ENCODE data around the gene NOSIP.

The NOSIP gene

DNA sequence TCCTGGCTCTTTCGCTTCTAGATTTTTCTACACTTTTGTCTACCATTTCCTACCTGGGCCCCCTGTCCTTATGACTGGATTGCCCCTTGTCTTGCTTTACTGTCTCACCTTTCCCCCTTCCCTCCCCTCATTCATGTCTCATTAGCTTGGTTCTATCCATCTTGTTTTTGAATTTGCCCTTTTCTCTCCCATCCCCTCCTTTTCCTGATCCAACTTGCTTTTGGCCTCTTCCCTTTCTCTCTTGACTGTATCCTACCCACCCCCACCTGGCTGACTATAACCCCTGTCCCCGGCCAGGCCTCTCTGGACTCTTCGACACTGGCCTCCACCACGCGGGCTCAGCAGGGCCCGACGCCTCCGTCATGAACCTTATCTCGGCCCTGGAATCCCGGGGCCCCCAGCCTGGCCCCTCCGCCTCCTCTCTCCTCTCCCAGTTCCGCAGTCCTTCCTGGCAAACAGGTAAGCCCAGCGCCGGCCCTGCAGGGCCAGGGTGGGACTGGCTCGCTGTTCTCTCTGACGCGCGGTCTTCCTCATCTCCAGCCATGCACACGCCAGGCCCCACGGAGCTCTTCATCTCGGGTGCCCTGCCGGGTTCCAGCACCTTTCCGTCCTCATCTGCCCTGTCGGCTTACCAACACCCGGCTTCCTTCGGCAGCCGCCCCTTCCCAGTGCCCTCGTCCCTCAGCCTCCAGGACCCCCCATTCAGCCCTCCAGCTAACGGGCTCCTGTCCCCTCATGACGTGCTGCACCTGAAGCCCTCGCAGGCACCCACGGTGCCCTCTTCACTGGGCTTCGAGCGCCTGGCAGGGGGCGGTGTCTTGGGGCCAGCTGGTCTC, 14.0 kb upstream of the NOSIP start:
- no peak overlapping the region for H3K27ac ChIP-seq (ENCODE audit: low read depth, low read length)
- peaks cover 6% of the 10 kb centered on the region for H3K4me1 ChIP-seq (ENCODE audit: control insufficient read depth, insufficient read depth, low read length)
- H3K36me3 ChIP-seq (ENCODE audit: control insufficient read depth, insufficient read depth, low read length): peaks cover 51% of the 10 kb centered on the region
- no peaks in the 10 kb centered on the region for H3K9me3 ChIP-seq (ENCODE audit: control insufficient read depth, insufficient read depth, low read length)
- H3K9ac ChIP-seq (ENCODE audit: low read depth, low read length): no peak overlapping the region
- H3K4me3 ChIP-seq (ENCODE audit: low read depth, low read length): peak overlapping the region; percentile 46
- no peaks in the 10 kb centered on the region for H3K27me3 ChIP-seq (ENCODE audit: control insufficient read depth, insufficient read depth, low read length)

- Histone ChIP-seq H3K9me3 (ENCODE audit: control insufficient read depth, insufficient read depth, low read length) (no peaks in the 10 kb centered on the region), H3K27ac (ENCODE audit: low read depth, low read length) (peak overlapping the region; percentile 99), H3K36me3 (ENCODE audit: control insufficient read depth, insufficient read depth, low read length) (peaks cover 42% of the 10 kb centered on the region), H3K4me3 (ENCODE audit: low read depth, low read length) (peak overlapping the region; percentile 75), H3K4me1 (ENCODE audit: control insufficient read depth, insufficient read depth, low read length) (peaks cover 6% of the 10 kb centered on the region), H3K9ac (ENCODE audit: low read depth, low read length) (no peak overlapping the region), H3K27me3 (ENCODE audit: control insufficient read depth, insufficient read depth, low read length) (no peaks in the 10 kb centered on the region)
Observed at GRCh38 chr19:49593233-49594113, 13.1 kb upstream of the NOSIP start.

- Histone ChIP-seq H3K4me1 (ENCODE audit: control insufficient read depth, insufficient read depth, low read length) (peaks cover 6% of the 10 kb centered on the region), H3K9me3 (ENCODE audit: control insufficient read depth, insufficient read depth, low read length) (no peaks in the 10 kb centered on the region), H3K9ac (ENCODE audit: low read depth, low read length) (peak overlapping the region; percentile 86), H3K36me3 (ENCODE audit: control insufficient read depth, insufficient read depth, low read length) (peaks cover 36% of the 10 kb centered on the region), H3K4me3 (ENCODE audit: low read depth, low read length) (peak overlapping the region; percentile 75), H3K27ac (ENCODE audit: low read depth, low read length) (peak overlapping the region; percentile 99), H3K27me3 (ENCODE audit: control insufficient read depth, insufficient read depth, low read length) (no peaks in the 10 kb centered on the region)
Observed at GRCh38 chr19:49592486-49593232, 12.3 kb upstream of the NOSIP start.

- no peaks in the 10 kb centered on the region for H3K9me3 ChIP-seq (ENCODE audit: control insufficient read depth, insufficient read depth, low read length)
- H3K4me1 ChIP-seq (ENCODE audit: control insufficient read depth, insufficient read depth, low read length): peaks cover 6% of the 10 kb centered on the region
- H3K4me3 ChIP-seq (ENCODE audit: low read depth, low read length): peak overlapping the region; percentile 75
- peaks cover 29% of the 10 kb centered on the region for H3K36me3 ChIP-seq (ENCODE audit: control insufficient read depth, insufficient read depth, low read length)
- peak overlapping the region; percentile 99 for H3K27ac ChIP-seq (ENCODE audit: low read depth, low read length)
- no peaks in the 10 kb centered on the region for H3K27me3 ChIP-seq (ENCODE audit: control insufficient read depth, insufficient read depth, low read length)
- peak overlapping the region; percentile 86 for H3K9ac ChIP-seq (ENCODE audit: low read depth, low read length)
Observed at GRCh38 chr19:49591731-49592485, 11.6 kb upstream of the NOSIP start.

- H3K9ac ChIP-seq (ENCODE audit: low read depth, low read length): peak within 1 kb of the TSS; percentile 90
- H3K27me3 ChIP-seq (ENCODE audit: control insufficient read depth, insufficient read depth, low read length): no peaks in the 10 kb centered on the region
- no peaks in the 10 kb centered on the region for H3K9me3 ChIP-seq (ENCODE audit: control insufficient read depth, insufficient read depth, low read length)
- peak within 1 kb of the TSS; percentile 99 for H3K27ac ChIP-seq (ENCODE audit: low read depth, low read length)
- peaks cover 6% of the 10 kb centered on the region for H3K4me1 ChIP-seq (ENCODE audit: control insufficient read depth, insufficient read depth, low read length)
- H3K4me3 ChIP-seq (ENCODE audit: low read depth, low read length): peak within 1 kb of the TSS; percentile 75
- peaks cover 22% of the 10 kb centered on the region for H3K36me3 ChIP-seq (ENCODE audit: control insufficient read depth, insufficient read depth, low read length)
Observed at GRCh38 chr19:49590971-49591730, 10.8 kb upstream of the NOSIP start, which contains the start of gene PRR12. Gene PRR12 (plus strand): TSS chr19:49591182. CDS start chr19:49591655, 473 bp downstream.

GRCh38 chr19:49590071-49590970, 10.0 kb upstream of the NOSIP start:
- Histone ChIP-seq H3K4me3 (ENCODE audit: low read depth, low read length) (peak overlapping the region; percentile 75), H3K36me3 (ENCODE audit: control insufficient read depth, insufficient read depth, low read length) (peaks cover 15% of the 10 kb centered on the region), H3K9ac (ENCODE audit: low read depth, low read length) (peak overlapping the region; percentile 90)

DNA sequence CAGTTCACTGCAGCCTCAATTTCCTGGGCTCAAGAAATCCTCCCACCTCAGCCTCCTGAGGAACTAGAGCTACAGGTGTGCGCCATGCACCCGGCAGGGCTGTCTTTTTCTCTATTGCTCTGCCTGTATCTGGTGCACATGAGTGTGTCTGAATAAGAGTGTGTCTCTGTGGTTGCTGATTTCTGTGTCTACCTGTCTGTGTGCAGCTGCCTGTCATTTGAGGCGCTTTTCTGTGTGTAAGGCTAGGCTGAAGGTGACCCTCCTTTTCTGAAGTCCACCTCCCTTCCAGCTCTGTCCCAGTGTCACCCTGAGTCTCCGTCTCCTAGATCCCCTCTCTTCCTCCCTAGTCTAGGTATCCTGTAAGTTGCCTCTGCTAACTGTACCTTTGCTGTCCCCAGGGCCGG, 9.1 kb upstream of the NOSIP start:
- Histone ChIP-seq H3K9me3 (ENCODE audit: control insufficient read depth, insufficient read depth, low read length) (no peaks in the 10 kb centered on the region), H3K4me3 (ENCODE audit: low read depth, low read length) (no peak overlapping the region), H3K27ac (ENCODE audit: low read depth, low read length) (no peak overlapping the region), H3K9ac (ENCODE audit: low read depth, low read length) (no peak overlapping the region), H3K36me3 (ENCODE audit: control insufficient read depth, insufficient read depth, low read length) (peaks cover 10% of the 10 kb centered on the region), H3K27me3 (ENCODE audit: control insufficient read depth, insufficient read depth, low read length) (no peaks in the 10 kb centered on the region), H3K4me1 (ENCODE audit: control insufficient read depth, insufficient read depth, low read length) (peaks cover 9% of the 10 kb centered on the region)

More at GRCh38 chr19:49590071-49590970, 10.0 kb upstream of the NOSIP start:
- peaks cover 6% of the 10 kb centered on the region for H3K4me1 ChIP-seq (ENCODE audit: control insufficient read depth, insufficient read depth, low read length)
- H3K9me3 ChIP-seq (ENCODE audit: control insufficient read depth, insufficient read depth, low read length): no peaks in the 10 kb centered on the region
- H3K27me3 ChIP-seq (ENCODE audit: control insufficient read depth, insufficient read depth, low read length): no peaks in the 10 kb centered on the region
- H3K27ac ChIP-seq (ENCODE audit: low read depth, low read length): peak overlapping the region; percentile 99

- H3K4me3 ChIP-seq (ENCODE audit: low read depth, low read length): no peak overlapping the region
- peaks cover 4% of the 10 kb centered on the region; the same call in 1 of the 2 replicates for H3K4me1 ChIP-seq (ENCODE audit: control insufficient read depth, insufficient read depth, low read length)
- no peak overlapping the region for H3K27ac ChIP-seq (ENCODE audit: low read depth, low read length)
- H3K9ac ChIP-seq (ENCODE audit: low read depth, low read length): no peak overlapping the region
- no peaks in the 10 kb centered on the region for H3K9me3 ChIP-seq (ENCODE audit: control insufficient read depth, insufficient read depth, low read length)
- H3K27me3 ChIP-seq (ENCODE audit: control insufficient read depth, insufficient read depth, low read length): no peaks in the 10 kb centered on the region
- 0 out of 2 replicates have a peak, but pooled peaks cover under 1% of the 10 kb centered on the region for H3K36me3 ChIP-seq (ENCODE audit: control insufficient read depth, insufficient read depth, low read length)
Observed at GRCh38 chr19:49588365-49589122, 8.2 kb upstream of the NOSIP start.
